Measurements from ENCODE around the gene ZNF225.
A peak's percentile ranks its signal among the peaks of the same experiment; 100 is the strongest.
"Not testable (repeated sequence)": the region's sequence is repeated elsewhere in the genome, so short reads cannot be mapped to it uniquely, and the experiment has no call there.

Gene ZNF225

DNA sequence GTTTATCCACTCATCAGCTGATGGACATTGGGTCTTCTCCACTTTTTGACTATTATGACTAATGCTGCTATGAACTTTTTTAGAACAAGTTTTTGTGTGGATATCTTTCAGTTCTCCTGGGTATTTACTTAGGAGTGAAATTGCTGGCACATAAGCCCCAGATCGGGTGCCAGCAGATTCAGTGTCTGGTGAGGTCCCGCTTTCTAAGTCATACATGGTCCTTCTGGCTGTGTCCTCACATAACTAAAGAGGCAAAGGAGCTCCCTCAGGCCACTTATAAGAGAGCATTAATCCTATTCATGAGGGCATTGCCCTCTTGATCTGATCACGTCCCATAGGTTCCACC is 51.1 kb downstream of the ZNF225 start:
- no peak for DNase-seq

DNA sequence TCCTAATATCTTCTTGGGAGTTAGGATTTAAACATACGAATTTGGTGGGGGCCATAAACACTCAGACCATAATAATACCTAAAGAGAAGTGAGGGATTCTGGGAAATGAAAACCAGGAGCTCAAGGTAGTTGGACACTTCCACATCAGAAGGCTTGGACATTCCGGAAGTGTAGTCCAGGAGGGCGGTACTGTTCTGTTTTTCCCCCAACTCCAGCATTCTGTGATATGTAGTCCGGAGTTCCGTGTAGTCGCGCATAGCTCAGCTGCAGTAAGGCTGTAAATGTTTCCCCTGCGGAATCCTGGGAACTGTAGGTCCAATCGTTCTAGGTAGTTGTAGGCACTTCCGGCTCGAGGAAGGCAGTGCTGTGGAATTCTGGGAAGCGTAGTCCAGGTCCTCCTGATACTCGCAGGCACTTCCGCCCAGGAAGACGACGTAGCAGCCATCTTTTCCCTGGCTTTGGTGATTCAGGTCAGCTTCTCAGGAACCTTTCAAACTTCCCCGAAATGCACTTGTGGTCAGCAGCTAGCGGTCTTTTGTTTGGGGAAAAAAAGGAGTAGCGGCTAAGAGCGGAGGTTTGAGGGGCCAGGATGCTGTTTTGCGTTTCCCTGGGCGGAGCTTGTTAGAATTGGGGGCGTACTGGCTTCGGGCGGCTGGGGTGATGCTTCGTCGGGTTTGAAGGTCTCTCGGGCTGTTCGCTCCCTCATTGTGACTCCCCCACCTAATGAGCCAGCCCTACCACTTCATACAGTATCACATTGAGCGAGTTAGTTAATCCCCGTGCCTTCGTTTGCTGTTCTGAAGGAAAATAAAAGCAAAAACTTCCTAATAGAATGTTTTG is 51.7 kb downstream of the ZNF225 start, which contains the start of gene ZNF226:
Gene ZNF226 (plus strand): TSS at position 428 of the 840 bp plus-strand sequence. CDS start 4,981 bp downstream, outside the sequence.
- peak; percentile 82 for DNase-seq

DNA sequence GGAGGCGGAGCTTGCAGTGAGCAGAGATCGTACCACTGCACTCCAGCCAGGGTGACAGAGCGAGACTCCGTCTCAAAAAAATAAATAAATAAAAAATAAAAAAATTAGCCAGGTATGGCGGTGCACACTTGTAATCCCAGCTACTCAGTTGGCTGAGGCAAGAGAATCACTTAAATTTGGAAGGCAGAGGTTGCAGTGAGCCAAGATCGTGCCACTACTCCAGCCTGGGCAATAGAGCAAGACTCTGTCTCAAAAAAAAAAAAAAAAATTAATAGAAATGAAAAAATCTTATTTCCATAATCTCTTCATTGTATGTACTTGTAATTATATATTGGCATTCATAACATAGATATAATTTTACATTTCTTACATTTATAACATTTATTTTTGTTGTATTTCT is 57.5 kb downstream of the ZNF225 start:
- DNase-seq = not testable (repeated sequence)

DNA sequence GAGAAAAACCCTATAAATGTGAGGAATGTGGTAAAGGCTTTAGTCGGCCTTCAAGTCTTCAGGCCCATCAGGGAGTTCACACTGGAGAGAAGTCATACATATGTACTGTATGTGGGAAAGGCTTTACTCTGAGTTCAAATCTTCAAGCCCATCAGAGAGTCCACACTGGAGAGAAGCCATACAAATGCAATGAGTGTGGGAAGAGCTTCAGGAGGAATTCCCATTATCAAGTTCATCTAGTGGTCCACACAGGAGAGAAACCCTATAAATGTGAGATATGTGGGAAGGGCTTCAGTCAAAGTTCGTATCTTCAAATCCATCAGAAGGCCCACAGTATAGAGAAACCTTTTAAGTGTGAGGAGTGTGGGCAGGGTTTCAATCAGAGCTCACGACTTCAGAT is 63.4 kb downstream of the ZNF225 start:
- no peak for DNase-seq

DNA sequence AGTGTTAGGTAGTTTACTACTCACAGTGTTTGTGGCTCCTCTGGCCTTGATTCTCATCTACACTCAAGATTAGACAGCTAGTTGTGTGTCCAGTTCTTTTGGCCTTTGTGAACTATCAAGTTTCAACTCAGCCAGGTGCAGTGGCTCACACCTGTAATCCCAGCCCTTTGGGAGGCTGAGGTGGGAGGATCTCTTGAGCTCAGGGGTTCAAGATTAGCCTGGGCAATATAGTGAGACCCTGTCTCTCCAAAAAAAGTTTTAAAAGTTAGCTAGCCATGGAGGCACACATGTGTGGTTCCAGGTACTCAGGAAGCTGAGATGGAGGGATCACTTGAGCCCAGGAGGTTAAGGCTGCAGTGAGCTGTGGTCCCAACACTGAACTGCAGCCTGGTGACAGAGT is 67.8 kb downstream of the ZNF225 start:
- no peak for DNase-seq

DNA sequence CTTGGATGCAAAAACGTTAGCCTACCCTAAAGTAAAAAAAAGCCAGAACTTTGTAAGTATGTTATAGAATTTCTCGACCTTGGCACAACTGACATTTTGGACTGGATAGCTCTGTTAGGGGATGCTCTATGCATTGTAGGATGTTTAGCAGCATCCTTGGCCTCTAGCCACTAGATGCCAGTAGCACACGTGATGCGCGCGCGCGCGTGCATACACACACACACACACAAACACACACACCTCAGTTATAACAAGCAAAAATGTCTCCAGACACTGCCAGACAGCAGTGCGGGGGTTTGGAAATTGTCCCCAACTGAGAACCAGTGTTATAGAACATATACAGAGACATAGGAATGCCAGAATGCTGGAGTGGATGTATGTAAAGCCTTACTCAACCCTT is 68.9 kb downstream of the ZNF225 start:
- DNase-seq = no peak
